Activated CD4-positive, CD25-positive, alpha-beta regulatory T cell treated with anti-CD3 and anti-CD28 coated beads, Interleukin-2, amount 50 U/mL, for 16 hours (primary cell): ENCODE data around the gene RBBP5.

Experiments used
- DNase-seq: peaks from one replicate; pipeline ENCODE4 v3.0.0-alpha.2; 2020; ENCODE audit warnings: low read depth, low spot score

The RBBP5 gene

DNA sequence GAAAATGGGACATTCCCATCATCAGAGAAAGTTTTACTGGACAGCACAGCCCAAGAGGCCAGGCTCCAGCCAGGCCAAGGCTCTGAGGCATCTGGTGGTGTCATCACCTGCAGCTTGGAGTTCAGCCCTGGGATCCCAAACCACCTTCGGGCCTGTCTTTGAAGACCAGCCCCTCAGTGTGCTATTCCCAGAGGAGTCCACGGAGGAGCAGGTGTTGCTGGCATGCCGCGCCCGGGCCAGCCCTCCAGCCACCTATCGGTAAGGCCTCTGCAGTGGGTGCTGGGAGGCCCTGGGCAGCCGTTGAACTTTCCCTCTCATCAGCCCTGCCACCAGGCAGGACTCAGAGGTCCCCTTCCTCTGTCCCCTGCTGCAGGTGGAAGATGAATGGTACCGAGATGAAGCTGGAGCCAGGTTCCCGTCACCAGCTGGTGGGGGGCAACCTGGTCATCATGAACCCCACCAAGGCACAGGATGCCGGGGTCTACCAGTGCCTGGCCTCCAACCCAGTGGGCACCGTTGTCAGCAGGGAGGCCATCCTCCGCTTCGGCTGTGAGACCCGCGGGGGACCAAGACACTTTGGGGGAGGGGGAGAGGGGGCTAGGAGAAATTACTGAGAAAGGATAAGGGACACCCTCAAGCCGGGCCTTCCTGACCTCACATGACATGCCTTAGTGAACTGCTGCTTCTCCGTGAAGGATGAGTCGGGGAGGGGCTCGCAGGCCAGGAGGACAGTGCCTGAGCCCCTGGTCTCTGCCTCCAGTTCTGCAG, 63.8 kb downstream of the RBBP5 start:
- DNase-seq = no peak

DNA sequence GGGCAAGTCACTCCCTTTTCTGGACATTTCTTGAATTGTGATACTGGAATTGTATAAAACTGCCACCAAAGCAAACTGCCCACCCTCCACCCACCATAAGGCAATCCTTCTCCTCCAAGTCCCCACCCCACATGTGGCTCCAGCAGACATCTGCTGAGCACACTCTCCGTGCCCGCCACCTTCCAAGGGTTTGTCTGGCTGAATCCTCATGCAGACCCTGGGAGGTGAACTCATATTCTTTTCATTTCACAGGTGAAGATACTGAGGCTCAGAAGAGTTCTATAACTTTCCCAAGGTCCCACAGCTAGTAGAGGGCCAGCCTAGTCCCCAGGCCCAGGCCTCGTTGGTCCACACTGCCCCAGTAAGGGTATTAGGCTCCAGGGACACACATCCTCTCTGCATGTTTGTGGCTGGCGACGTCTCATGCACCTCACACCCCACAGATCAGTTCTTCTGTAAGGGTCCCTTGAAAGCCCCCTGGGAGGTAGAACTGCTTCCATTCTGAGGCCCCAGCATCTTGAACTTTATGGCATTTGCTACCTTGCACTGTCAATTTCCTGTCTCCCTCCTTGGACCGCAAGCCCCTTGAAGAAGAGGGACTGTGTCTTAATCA, 64.7 kb downstream of the RBBP5 start:
- no peak for DNase-seq

DNA sequence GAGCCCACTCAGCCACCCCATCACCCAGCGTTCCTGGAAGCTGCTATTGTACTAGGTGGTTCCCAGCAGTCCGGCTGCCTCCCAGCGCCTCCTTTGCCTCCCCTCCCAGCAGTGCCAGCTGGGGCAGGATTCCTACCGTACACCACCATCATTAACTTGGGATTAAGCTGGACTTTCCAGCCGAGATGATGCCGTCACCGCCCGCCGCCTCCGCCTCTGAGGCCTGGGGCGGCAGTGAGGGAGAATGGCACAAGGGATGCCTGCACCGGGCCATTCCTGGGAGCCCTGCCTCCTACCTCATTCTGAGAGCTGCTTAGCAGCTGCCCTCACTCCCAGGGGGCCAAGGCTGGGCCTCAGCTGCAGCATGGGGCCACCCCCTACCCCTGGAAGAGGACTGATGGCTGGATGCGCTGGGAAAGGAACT, 65.6 kb downstream of the RBBP5 start:
- DNase-seq = no peak

DNA sequence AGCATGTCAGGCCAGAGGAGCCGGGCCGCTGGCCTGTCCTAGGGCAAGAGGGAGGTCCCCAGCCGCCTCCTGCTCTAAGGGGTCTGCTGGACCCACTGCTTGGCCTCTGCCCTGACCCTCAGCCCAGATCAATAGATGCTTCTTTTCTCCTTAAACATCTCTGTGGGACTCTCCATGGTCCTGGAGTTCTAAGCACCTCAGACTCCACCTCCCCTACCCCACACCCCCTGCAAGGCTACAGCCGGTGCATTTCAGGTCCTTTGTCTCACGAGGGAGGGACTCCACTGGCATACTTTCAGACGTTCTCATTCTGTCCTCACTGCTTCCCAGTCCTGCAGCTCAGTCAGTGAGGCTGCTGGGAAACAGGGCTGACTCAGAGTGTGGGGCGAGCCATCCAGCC, 67.8 kb downstream of the RBBP5 start:
- no peak for DNase-seq

DNA sequence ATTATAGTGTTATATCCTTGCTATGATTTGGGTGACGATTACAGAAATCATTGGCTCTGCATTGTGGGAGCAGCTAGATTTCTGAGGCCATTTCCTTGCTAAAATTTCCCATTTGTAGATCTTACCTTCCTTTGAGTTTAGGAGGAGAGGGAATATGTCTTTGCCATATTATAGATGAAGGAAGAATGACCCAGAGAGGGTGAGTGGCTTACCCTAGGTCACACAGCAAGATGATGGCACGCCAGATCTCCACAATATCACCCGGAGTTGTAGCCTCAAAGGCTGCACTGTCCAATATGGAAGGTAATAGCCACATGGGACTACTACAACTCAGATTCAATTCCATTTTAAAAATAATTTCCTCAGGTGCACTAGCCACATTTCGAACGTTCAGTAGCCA, 68.5 kb downstream of the RBBP5 start:
- DNase-seq = no peak

DNA sequence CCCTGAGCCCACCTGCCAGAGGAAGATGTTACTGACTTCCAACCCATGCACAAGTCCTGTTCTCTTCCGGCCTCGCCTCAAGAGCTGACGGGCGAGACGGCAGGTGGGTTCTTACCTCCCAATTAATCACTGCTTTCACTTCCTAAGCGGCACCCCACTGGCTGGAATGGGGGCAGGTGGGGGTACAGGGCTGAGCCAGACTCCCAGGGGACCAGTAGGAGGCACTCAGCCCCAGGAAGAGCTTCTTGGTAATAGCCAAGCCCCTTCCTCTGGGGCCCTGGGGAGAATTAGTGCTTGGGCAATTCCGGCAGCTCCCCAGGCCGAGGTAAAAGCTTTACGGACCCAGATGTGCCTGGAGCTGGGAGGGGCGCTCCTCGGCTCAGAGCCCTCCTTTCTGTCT, 69.1 kb downstream of the RBBP5 start:
- no peak for DNase-seq

DNA sequence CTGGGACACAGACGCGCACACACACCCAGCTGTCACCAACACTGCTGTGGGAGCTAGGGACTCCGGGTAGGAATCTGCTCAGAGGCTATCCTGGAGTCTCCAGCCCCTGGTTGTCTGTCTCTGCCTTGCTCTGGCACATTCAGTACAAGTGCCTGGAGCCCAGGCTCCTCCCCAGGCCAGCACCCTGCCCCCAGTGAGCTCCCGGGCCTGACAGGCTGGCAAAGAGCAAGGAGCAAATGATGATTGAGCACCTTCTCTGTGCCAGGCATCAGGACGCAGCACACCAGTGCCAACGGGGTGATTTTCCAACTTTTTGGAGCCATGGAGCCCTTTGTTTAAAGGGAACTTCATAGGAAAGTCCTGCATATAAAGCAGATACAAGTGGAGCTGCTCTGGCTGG, 72.3 kb downstream of the RBBP5 start:
- no peak for DNase-seq

DNA sequence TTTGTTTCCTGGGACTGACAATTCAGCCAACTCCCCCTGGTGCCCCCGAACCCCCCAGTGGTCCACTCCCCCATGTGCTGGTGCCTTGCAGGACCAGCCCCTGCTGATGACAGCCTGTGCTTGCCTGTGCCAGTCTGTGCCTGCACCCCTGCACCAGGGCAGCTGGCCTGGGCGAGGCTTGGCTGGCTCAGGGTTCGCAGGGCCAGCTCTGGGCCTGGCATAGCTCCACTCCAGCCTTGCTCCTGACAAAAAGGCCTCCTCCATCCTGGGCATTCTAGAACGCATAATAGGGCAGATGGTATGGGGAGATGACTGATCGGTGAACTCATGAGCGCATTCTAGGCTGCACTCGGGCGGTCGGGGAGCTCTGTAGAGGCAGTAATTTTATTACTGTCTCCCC, 73.4 kb downstream of the RBBP5 start:
- no peak for DNase-seq

DNA sequence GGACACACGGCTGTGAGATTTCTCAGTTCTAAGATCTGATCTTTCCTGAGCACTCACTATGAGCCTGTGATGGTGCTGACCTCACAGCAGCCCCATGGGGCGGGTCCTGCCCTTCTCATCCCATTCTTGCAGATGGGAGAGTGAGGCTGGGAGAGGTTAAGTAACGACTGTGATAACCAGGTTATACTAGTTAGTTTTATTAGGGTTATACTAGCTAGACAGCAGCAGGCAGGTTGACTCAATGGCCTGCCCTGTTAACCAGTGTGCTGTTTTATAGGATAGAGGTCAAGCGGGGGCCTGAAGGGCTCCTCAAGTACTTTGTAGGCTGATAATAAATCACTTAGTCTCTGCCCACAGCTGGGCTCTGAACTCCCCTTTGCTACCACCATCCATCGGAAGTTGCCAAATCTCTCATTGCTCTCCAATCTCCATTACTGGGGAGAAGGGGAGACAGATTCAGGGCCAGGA, 74.0 kb downstream of the RBBP5 start:
- DNase-seq = no peak

DNA sequence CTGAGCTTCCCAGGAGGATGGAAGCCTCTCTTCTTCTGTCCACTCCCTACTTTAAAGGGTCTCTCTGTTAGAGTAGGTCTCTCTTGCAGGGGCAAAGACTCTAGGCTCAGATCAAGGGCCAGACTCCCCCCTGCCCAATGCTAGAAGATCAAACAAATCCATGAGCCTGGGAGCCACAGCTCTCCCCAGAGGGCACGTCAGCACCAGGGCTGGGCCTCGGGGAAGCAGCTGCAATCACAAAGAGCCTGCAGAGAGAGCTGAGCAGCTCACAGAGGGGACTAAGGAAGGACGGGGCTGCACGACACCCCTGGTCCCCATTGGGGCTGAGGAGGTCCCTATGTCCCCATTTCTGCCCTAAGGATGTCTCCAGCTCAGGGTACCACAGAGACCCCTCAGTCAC, 74.9 kb downstream of the RBBP5 start:
- DNase-seq = no peak

DNA sequence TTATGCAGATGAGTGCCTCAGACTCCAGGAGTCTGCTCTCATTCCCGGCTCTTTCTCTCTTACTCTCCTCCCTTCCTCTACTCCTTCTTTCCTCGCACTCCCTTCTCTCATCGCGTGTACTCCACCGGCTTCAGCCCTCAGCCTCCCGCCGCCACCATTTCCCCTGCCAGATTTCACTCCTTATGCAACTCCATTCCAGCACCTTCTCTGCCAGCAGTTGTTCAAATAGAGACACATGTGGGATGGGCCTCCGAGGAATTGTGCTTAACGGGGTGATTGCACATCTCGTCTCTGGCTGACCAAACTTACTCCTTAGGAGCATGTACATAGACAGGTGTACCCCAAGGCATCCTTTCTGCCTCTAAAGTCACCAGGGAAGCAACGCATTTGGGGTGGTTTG, 76.6 kb downstream of the RBBP5 start:
- no peak for DNase-seq

DNA sequence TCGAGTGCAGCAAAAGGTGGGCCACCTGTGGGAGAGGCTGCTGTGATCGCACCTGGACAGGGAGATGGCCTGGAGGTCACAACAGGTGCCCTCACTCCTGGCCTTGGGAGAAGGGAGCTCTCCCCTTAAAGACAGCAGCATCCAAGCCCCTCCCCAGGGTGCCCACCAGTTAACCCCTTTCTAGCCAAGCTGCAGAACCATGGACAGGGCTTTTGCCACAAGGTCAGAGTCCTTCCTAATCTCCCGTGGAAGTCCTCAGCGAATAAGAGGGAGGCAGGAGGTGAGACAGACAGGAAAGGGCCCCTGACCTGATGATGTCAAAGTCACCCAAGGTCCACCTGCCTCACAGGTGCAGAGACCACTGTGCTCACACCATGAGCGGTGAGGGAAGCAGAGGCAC, 77.0 kb downstream of the RBBP5 start:
- no peak for DNase-seq

DNA sequence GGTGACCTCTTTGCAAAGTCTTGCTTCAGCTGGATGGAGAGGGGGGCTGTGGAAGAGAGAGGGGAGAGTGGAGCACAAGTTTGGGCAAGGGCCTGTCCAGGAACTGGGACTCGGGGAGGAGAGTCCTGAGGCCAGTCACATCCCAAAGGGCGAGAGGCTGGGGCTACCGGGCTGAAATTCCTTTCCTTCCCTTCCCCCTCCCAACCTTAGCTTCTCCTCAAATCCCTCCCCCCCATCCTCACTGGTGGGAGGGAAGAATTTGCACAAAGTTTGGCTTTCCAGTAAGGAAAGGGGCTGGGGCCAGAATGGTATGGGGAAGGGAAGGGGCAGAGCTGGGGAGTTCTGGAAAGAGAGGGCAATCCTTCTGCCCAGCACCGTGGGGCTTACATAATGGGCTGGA, 77.9 kb downstream of the RBBP5 start:
- DNase-seq = no peak

DNA sequence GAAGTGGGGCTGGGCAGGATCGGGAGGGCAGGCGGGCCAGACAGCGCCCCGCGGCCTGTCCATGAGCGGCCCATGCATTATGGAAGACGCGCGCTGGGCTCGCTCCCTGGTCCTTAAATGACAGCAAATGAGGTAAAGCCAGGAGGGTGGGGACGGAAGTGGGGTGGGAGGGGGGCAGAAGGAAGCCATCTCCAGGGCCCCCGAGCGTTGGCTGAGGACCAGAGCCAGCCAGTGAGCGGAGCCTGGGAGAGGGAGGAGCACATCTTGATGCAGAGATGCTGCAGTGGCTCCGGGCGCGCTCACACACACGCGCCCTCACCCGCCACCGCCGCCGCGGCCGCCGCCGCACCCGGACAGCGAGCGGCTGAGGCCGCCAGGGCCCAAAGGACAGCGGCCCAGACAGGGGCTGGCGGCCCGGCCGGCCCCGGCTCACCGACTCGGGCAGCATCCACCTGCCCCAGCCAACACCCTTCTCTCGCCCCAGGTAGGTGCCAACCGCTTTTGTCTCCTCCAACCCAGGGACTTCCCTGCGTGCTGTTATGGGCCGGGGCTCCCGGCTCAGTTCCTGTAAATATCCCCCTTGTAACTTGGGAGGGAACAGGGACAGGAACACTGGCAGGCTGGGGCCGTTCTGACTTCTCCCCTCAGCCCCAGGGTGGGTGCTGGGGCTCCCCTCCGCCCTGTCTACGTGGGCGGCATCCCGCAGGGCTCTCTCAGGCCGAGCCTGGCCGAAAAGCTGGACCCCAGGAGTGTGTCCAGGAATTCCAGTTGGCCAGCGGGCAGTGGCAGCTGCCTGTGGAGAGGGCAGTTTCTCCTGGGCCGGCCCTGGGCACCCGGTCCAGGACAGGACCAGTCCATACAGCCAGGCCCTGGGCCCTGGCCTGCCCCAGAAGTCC, 78.6 kb downstream of the RBBP5 start, which contains the start of gene CNTN2:
TSS of gene CNTN2 (plus strand) at position 302 of the 896 bp plus-strand sequence. CDS start 9,974 bp downstream, outside the sequence.
- DNase-seq = no peak

DNA sequence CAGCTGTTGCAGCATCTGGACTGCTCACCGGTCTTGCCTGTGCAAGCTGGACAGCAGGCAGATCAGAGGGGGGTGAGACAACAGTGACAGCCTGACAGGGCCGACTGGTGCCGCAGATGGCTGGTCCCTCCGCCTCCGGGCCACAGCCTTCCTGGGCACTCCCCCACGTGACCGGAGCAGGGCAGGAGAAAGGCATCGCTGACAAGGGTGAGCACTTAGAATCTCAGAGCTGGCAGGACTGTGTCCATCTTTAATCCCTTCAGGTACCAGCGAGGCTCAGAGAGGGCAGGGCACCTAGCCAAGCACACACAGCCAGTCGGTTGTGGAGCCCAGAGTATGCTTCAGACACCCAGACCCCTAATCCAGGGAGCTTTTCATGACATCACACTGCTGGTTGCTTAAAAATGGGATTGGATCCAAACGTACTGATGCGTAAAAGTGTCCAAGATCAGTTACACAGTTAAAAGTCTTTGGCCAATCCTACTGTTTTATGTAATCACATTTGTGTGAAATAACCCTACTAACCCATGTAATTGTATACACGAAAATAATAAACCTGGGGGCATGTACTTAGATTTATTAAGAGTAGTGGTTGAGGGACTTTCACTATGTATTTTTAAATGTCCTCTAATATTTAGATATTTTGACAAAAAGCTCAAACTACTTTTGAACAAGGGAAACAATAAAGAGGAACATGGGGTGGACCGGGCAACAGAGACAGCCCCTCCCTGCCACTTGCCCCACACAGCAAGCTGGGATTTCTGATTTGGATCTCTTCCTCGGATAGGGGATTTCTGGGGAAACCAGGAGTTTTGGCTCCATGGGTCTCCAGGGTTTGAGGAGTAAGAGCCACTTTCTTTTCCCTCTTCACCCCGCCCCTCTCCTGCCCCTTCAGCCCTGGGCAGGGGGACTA, 79.5 kb downstream of the RBBP5 start:
- DNase-seq = no peak

DNA sequence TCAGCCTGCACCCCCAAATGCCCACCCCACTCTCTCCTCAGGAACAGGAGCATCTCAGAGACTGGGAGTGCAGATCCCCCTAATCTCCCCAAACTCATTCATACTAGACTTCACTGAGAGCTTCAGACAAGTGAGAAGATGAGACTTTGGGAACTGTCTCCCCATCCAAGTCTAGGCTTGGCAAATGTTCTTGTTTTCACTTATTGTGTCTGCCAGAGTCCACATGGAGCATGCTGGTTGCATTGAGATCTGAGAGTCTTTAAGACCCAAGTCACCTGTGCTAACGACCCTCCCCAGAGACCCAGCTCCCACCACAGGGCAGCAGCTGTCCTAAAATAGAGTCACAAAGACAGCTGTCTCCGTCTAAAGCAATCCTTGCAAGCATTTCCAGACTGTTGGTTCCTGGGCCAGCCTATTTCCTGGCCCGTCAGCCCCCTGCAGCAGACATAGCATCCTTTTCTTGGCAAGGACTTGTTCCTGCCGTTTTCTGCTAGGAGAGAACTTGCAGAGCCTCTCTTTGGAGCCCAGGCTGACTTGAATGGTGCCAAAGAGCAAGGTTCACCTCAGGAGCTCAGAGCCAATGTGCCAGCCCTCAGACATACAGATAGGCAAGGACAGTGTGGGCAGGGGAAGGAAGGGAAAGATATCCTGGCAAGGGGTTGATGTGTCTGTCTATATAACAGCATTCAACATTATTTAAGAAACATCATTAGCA, 80.6 kb downstream of the RBBP5 start:
- no peak for DNase-seq

DNA sequence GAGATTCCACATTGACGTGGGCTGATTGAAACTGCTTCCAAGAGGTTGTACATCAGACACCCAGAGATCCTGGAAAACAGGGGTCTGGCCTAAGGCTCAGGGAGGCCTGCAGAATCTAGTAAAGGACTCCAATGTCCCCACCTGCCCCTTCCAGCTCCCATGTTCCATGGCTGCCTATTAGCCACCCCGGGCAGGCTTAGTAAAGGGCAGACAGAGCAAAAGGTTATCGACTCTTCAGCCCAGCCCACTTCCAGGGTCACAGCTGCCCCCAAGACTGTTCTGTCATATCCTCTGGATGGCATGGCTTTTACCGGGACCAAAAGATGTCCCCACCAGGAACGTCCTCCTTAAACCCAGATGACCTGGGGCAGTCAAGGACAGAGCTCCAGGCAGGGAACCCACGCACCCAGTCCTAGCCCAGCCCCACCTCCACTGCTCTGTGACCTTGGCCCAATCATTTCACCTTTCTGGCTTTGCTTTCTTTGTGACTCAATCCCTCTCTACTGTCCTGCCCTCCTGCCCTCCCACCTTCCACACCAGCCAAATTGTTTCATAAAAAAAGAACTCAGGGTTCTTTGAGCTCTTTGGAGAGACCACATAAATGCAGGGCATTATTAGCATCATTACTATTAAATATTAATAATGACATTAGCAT, 83.5 kb downstream of the RBBP5 start:
- no peak for DNase-seq

DNA sequence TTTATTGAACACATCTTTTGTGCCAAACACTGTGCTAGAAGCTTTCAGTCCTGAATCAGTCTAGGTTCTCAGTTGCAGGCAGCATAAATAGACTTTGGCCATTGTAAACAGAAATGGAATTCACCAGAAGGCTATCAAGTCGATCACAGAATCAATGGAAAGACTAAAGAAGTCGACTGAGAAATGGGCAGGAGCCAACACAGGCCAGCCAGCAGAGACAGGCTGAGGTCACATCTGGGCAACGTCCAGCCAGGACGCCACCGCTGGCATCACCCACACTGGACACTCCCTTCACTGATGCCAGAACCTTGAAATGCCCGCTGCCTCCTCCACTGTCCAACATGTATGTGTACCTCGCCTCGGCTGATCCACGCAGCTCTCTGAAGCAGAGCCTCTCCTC, 84.2 kb downstream of the RBBP5 start:
- DNase-seq = no peak
